GM12801 (cell line): ENCODE measurements around the gene CEP95.

Experiments used
- TF ChIP-seq, protein P1 (sequence below): IDR thresholded peaks from one replicate; pipeline ENCODE4 v1.5.1; 2011; ENCODE audit warnings: control low read depth; ENCODE audit not compliant: insufficient read length; ENCODE audit errors: extremely low read depth

Gene CEP95

DNA sequence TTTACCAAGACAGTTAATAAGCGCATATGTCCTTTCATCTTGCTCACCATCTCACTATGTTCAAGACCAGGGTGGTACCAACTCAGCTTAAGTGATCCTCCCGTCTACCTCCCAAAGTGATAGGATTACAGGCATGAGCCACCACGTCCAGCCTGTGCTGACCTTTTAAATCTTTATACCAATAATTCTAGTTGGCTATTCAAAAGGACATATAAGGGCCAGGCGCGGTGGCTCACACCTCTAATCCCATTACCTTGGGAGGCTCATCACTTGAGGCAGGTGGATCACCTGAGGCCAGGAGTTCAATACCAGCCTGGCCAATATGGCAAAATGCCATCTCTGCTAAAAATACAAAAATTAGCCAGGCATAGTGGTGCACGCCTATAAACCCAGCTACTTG, 2.4 kb downstream of the CEP95 start:
- TF ChIP-seq, protein P1, sequence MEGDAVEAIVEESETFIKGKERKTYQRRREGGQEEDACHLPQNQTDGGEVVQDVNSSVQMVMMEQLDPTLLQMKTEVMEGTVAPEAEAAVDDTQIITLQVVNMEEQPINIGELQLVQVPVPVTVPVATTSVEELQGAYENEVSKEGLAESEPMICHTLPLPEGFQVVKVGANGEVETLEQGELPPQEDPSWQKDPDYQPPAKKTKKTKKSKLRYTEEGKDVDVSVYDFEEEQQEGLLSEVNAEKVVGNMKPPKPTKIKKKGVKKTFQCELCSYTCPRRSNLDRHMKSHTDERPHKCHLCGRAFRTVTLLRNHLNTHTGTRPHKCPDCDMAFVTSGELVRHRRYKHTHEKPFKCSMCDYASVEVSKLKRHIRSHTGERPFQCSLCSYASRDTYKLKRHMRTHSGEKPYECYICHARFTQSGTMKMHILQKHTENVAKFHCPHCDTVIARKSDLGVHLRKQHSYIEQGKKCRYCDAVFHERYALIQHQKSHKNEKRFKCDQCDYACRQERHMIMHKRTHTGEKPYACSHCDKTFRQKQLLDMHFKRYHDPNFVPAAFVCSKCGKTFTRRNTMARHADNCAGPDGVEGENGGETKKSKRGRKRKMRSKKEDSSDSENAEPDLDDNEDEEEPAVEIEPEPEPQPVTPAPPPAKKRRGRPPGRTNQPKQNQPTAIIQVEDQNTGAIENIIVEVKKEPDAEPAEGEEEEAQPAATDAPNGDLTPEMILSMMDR: no peak

DNA sequence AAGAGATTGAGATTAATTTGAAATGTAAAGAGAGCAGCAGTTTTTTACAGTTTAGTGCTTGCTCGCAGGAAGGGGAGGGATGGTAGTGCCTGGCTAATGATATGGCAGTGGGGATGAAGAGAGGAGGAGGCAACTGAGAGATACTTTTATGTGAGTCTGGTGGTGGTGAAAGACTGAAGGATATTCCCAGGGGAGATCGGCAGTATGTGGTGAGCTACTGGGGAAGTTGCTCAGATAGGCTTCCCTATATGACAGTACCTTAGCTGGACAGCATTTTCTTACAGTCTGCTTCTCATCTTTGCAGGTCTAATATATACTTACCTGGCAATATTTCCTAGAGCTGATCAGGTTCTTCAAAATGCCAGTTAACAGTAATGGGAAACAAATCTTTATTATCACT, 8.6 kb downstream of the CEP95 start:
- TF ChIP-seq, protein P1: no peak

DNA sequence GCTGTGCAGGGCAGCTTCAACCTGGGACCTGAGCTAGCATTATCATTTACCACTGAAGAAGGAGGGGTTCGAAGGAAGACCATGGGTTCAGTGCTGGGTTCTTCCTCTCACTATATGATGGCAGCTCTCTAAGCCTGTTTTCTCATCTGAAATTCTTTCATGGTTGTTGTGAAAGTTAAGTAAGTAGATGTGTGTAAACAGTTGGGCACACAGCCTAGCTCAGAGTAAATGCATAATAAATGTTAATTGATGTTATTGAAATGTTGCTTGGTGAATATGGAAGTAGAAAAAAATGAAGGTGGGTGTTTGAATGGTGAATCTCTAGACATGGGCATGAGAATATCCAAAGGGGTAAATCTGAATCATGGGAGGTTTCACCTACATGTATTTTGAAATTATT, 9.1 kb downstream of the CEP95 start:
- TF ChIP-seq, protein P1: no peak

GRCh38 chr17:64519601-64520000, 12.8 kb downstream of the CEP95 start:
- TF ChIP-seq, protein P1: no peak

GRCh38 chr17:64520359-64520758, 13.6 kb downstream of the CEP95 start:
- TF ChIP-seq, protein P1: no peak

GRCh38 chr17:64527914-64528313, 21.1 kb downstream of the CEP95 start:
- TF ChIP-seq, protein P1: no peak

DNA sequence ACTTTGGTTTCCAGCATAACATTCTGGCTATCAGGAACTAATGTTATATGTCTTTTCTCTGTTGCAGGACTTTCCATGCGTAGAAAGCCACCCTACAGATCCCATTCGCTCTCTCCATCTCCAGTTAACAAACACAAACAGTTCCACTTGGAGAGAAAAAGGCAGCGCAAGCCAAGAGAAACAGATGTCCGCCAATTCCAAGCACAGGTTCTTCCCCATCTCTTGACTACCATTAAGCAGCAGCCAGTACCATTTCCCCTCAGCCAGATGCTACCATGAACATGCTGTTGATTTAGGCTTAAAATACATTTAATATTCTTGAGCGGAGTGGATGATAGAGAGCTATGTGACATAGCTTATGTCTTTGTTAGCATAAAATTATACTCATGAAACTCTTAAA, 22.4 kb downstream of the CEP95 start:
- TF ChIP-seq, protein P1: no peak

DNA sequence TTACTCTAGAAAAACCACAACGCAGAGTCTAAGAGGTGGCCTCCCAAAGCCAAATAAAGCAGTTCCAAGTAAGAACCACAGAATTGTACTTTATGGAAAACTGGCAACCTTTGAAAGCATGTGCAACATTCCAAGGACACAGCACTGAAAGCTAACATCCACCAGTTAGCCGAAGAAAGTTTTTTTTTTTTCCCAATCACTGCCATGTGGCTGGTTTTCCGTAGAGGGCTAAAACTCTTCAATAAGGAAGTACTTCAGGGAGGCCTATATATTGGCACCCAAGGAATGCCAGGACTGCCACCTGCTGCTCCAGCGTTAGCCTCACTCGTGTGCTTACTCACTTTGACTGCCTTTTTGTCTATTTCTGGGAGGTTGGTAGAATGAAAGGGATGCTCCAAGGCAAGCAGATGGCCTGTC, 25.2 kb downstream of the CEP95 start:
- TF ChIP-seq, protein P1: no peak
